LNCaP clone FGC (cell line): Measurements from ENCODE around the gene OR52L1.

Experiments
- DNase-seq: peaks from one replicate; pipeline ENCODE4 v3.0.0-alpha.2; 2011; ENCODE audit warnings: low read depth
- H3K4me3 ChIP-seq: 2 replicates; pipeline ENCODE4 v1.5.1; 2011; ENCODE audit warnings: mild to moderate bottlenecking, low read depth, low read length, control low read depth
- TF ChIP-seq, protein P1 (sequence below): IDR thresholded peaks from 2 replicates; pipeline ENCODE4 v1.5.1; 2012; ENCODE audit warnings: mild to moderate bottlenecking; ENCODE audit not compliant: control insufficient read depth, insufficient read depth; ENCODE audit errors: extremely low read depth

Gene OR52L1

GRCh38 chr11:6012035-6012668 is 25.4 kb upstream of the OR52L1 start:
- DNase-seq: no peak
- TF ChIP-seq, protein P1, sequence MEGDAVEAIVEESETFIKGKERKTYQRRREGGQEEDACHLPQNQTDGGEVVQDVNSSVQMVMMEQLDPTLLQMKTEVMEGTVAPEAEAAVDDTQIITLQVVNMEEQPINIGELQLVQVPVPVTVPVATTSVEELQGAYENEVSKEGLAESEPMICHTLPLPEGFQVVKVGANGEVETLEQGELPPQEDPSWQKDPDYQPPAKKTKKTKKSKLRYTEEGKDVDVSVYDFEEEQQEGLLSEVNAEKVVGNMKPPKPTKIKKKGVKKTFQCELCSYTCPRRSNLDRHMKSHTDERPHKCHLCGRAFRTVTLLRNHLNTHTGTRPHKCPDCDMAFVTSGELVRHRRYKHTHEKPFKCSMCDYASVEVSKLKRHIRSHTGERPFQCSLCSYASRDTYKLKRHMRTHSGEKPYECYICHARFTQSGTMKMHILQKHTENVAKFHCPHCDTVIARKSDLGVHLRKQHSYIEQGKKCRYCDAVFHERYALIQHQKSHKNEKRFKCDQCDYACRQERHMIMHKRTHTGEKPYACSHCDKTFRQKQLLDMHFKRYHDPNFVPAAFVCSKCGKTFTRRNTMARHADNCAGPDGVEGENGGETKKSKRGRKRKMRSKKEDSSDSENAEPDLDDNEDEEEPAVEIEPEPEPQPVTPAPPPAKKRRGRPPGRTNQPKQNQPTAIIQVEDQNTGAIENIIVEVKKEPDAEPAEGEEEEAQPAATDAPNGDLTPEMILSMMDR: no peak
- H3K4me3 ChIP-seq: no peak overlapping the region

DNA sequence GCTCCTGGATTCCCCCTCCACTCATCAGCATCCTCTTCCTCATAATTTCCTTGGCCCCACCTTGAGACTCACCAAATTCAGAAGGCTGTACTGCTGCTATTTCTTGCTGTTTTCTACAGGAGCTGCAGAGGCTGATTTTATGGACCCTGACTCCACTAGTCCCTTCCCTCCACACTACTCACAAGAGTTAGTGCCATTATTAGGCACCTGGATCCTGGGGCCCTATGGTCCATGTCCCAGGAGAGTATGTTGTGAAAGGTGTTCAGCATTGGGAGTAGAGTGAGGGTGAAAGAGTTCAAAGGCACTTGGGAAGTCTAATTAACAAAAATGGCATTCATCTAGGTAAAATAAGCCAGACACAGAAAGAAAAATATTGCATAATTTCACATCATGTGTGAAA is 20.1 kb upstream of the OR52L1 start, which contains the start of gene OR56A4:
TSS of gene OR56A4 (minus strand) at position 101 of the 400 bp plus-strand sequence. CDS start 3,954 bp downstream, outside the sequence.
- H3K4me3 ChIP-seq: no peak within 1 kb of the TSS
- DNase-seq: no peak
- TF ChIP-seq, protein P1: no peak

DNA sequence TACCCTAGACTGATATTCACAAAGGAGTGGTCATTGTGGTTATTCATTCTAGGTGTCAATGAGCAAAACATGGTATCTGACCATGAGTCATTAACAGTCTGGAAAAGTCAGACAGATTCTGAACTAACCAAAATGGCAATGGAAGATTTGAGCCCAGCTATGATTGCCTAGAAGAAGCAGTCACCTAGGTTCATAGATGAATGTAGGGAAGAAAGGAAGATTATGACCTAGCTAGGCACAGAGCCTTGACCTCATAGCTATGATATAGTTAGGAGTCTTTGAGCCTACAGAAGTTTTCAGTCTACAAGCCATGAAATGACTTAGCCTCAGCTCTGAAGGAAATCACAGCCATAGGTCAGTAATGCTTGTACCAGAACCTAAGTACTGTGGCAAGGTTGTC is 19.6 kb upstream of the OR52L1 start:
- H3K4me3 ChIP-seq: no peak overlapping the region
- DNase-seq: no peak
- TF ChIP-seq, protein P1: no peak

- TF ChIP-seq, protein P1: no peak
- DNase-seq: no peak
- H3K4me3 ChIP-seq: no peak overlapping the region
Measured at GRCh38 chr11:6002202-6002699, 15.5 kb upstream of the OR52L1 start.

- no peak for DNase-seq
- H3K4me3 ChIP-seq: no peak overlapping the region
- TF ChIP-seq, protein P1: no peak
Measured at GRCh38 chr11:5994791-5995190, 8.0 kb upstream of the OR52L1 start.

DNA sequence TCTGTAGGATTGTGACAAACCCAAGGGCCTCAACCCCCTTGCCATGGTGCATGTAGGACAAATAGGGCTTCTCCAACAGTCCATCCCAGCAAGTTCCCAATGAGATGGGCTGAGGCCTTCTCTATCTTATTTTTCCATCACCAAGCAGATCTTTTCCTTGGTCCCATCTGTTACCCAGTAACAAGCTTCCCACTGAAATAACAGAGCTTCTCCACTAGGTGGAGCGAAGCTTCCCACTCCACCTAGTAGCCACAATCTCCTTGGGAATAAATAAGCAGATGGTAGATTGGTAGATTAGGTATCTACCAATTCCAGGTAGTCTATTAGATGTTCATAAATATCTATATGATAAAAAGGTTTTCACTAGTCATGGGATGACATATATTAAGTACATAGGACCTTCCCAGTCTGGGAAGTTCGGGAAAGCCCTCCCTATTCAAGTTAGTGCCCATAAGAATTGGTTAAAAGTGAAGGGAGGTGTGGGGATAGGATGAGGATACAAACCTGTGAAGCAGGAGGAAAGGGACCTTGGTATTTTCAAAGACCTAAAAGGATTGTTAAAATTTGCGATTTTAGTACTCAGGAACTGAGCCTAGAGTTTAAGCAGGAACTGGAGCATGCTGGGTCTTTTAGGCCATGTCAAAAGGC is 5.9 kb upstream of the OR52L1 start:
- no peak overlapping the region for H3K4me3 ChIP-seq
- no peak for DNase-seq
- TF ChIP-seq, protein P1: peak; percentile 58
